CD4-positive, alpha-beta memory T cell (primary cell): Measurements from ENCODE around the gene ATP2B2. TPM values are rescaled to one million over a fixed set of nuclear protein-coding genes. Genes with fewer than 3 reads are reported as not detected.

Experiments
- CTCF ChIA-PET: fragments of 350-600 bp; sonication (Branson Sonifier 250); formaldehyde crosslinking; loops from one replicate; lab custom pipeline; 2021; ENCODE audit warnings: inconsistent platforms; ENCODE audit not compliant: partially characterized antibody; lab: Charles Lee
- POLR2A ChIA-PET: fragments of 350-600 bp; sonication (Branson Sonifier 250); formaldehyde crosslinking; loops from one replicate; lab custom pipeline; 2021; ENCODE audit not compliant: partially characterized antibody; lab: Charles Lee
- DNase-seq, 5 donors: peaks; one replicate each; pipeline versions ENCODE4 v3.0.0 to v3.0.0-alpha.2; 2020 to 2022; ENCODE audit warnings: mixed read lengths in 1 of 5
- H3K27ac ChIP-seq: one replicate; pipeline ENCODE4 v1.7.0; 2013; ENCODE audit warnings: low read depth, low read length
- H3K27me3 ChIP-seq: 2 replicates; pipeline ENCODE4 v1.7.0; 2013; ENCODE audit warnings: mild to moderate bottlenecking, low read length, moderate library complexity; ENCODE audit not compliant: insufficient read depth
- H3K36me3 ChIP-seq: 2 replicates; pipeline ENCODE4 v1.7.0; 2013; ENCODE audit warnings: mild to moderate bottlenecking, low read length, moderate library complexity; ENCODE audit not compliant: insufficient read depth
- H3K4me1 ChIP-seq: 2 replicates; pipeline ENCODE4 v1.7.0; 2013; ENCODE audit warnings: mild to moderate bottlenecking, low read length, moderate library complexity; ENCODE audit not compliant: insufficient read depth
- H3K4me3 ChIP-seq, 2 donors: one replicate each; pipeline ENCODE4 v1.7.0; 2013; ENCODE audit warnings: low read length in 2 of 2, mild to moderate bottlenecking in 1 of 2
- H3K9me3 ChIP-seq, 2 donors: one replicate each; pipeline ENCODE4 v1.7.0; 2013; ENCODE audit warnings: low read length in 2 of 2, control low read depth in 1 of 2; ENCODE audit not compliant: control insufficient read depth in 1 of 2
- H3K27ac Mint-ChIP-seq, 7 donors: one replicate each; pipeline ENCODE4 v1.8.0; 2020 to 2021; ENCODE audit warnings: mixed read lengths in 7 of 7, mild to moderate bottlenecking in 6 of 7, inconsistent platforms in 3 of 7, moderate library complexity in 3 of 7
- H3K27me3 Mint-ChIP-seq, 2 donors: one replicate each; pipeline ENCODE4 v1.8.0; 2020 to 2021; ENCODE audit warnings: mixed read lengths in 2 of 2
- H3K36me3 Mint-ChIP-seq, 2 donors: one replicate each; pipeline ENCODE4 v1.8.0; 2020 to 2021; ENCODE audit warnings: mixed read lengths in 2 of 2, inconsistent platforms in 1 of 2, mild to moderate bottlenecking in 1 of 2
- H3K4me1 Mint-ChIP-seq, 4 donors: one replicate each; pipeline ENCODE4 v1.8.0; 2020 to 2021; ENCODE audit warnings: mixed read lengths in 4 of 4, mild to moderate bottlenecking in 1 of 4
- H3K4me3 Mint-ChIP-seq, 8 donors: one replicate each; pipeline ENCODE4 v1.8.0; 2020 to 2021; ENCODE audit warnings: mixed read lengths in 8 of 8, mild to moderate bottlenecking in 7 of 8, moderate library complexity in 6 of 8, inconsistent platforms in 3 of 8
- H3K9me3 Mint-ChIP-seq, 8 donors: one replicate each; pipeline ENCODE4 v1.8.0; 2020 to 2021; ENCODE audit warnings: mixed read lengths in 8 of 8, mild to moderate bottlenecking in 5 of 8, inconsistent platforms in 3 of 8, moderate library complexity in 1 of 8
- intact Hi-C: fragments of 100-400 bp; cut with micrococcal nuclease; formaldehyde crosslinking; loops from one replicate; pipeline ENCODE4 v1.15.1; 2023
- polyA plus RNA-seq, 2 donors: library from polyadenylated mRNA; unstranded; fragments of 300-500 nt; fragmentation: Illumina TruSeq; gene quantifications; one replicate each; pipeline ENCODE4 v1.2.3, GENCODE V29; 2021
- total RNA-seq, 2 experiments: library from RNA; stranded (reverse); gene quantifications; one replicate each; pipeline ENCODE4 v1.2.3, GENCODE V29; 2021

Gene ATP2B2
- total and polyA plus RNA-seq, 4 experiments from 2014 or later: not detected

- POLR2A ChIA-PET: no interaction called here
- H3K4me1 Mint-ChIP-seq: peaks cover 0 to 5% (median 2%) of the 10 kb centered on the region in 4 donors
- H3K9me3 Mint-ChIP-seq: peaks cover 0 to 1% (median 0%) of the 10 kb centered on the region in 8 donors
- H3K27ac Mint-ChIP-seq: peak overlapping the region in 5 of 7 donors; percentile 5 to 83 (median 55)
- Histone ChIP-seq H3K4me3 (no peak overlapping the region), H3K27me3 (no peaks in the 10 kb centered on the region), H3K9me3 (no peaks in the 10 kb centered on the region), H3K4me1 (no peaks in the 10 kb centered on the region), H3K36me3 (peaks cover 72% of the 10 kb centered on the region), H3K27ac (no peak overlapping the region)
- no peaks in the 10 kb centered on the region for H3K27me3 Mint-ChIP-seq
- intact Hi-C loops: no loop called here
- CTCF ChIA-PET: interaction anchor here (0.6 kb wide), 1 partner anchor 1528 kb away, joined by 3 read pairs; no protein-coding TSS in a partner anchor
- DNase-seq: no peak
- H3K36me3 Mint-ChIP-seq: peaks cover 60 to 87% of the 10 kb centered on the region in 2 donors
- H3K4me3 Mint-ChIP-seq: no peak overlapping the region
Measured at GRCh38 chr3:10309736-10310135, 195.7 kb downstream of the ATP2B2 start.

- no peak for DNase-seq
- H3K4me3 Mint-ChIP-seq: no peak overlapping the region
- Histone ChIP-seq H3K36me3 (peaks cover 72% of the 10 kb centered on the region), H3K4me1 (no peaks in the 10 kb centered on the region), H3K9me3 (no peaks in the 10 kb centered on the region), H3K4me3 (no peak overlapping the region), H3K27me3 (no peaks in the 10 kb centered on the region), H3K27ac (no peak overlapping the region)
- H3K27ac Mint-ChIP-seq: no peak overlapping the region
- CTCF ChIA-PET: no interaction called here
- H3K36me3 Mint-ChIP-seq: peaks cover 58 to 86% of the 10 kb centered on the region in 2 donors
- intact Hi-C loops: no loop called here
- peaks cover 0 to 1% (median 0%) of the 10 kb centered on the region in 8 donors for H3K9me3 Mint-ChIP-seq
- POLR2A ChIA-PET: no interaction called here
- no peaks in the 10 kb centered on the region for H3K27me3 Mint-ChIP-seq
- H3K4me1 Mint-ChIP-seq: peaks cover 0 to 3% (median 1%) of the 10 kb centered on the region in 4 donors
Measured at GRCh38 chr3:10308678-10309077, 196.7 kb downstream of the ATP2B2 start.

GRCh38 chr3:10306156-10306555 is 199.2 kb downstream of the ATP2B2 start:
- no peak for DNase-seq
- POLR2A ChIA-PET: no interaction called here
- peak overlapping the region in 3 of 7 donors; percentile 18 to 76 (median 58) for H3K27ac Mint-ChIP-seq
- intact Hi-C loops: no loop called here
- peaks cover 55 to 83% of the 10 kb centered on the region in 2 donors for H3K36me3 Mint-ChIP-seq
- H3K4me3 ChIP-seq: no peak overlapping the region
- no peak overlapping the region for H3K27ac ChIP-seq
- H3K4me1 Mint-ChIP-seq: peaks cover 0 to 3% (median 1%) of the 10 kb centered on the region in 4 donors
- H3K27me3 Mint-ChIP-seq: no peaks in the 10 kb centered on the region
- no peak overlapping the region for H3K4me3 Mint-ChIP-seq
- H3K4me1 ChIP-seq: no peaks in the 10 kb centered on the region
- H3K9me3 Mint-ChIP-seq: peaks cover 0 to 1% (median 0%) of the 10 kb centered on the region in 8 donors
- CTCF ChIA-PET: no interaction called here
- H3K9me3 ChIP-seq: no peaks in the 10 kb centered on the region
- H3K36me3 ChIP-seq: peaks cover 69% of the 10 kb centered on the region
- no peaks in the 10 kb centered on the region for H3K27me3 ChIP-seq

GRCh38 chr3:10305331-10305902 is 200.0 kb downstream of the ATP2B2 start:
- Histone ChIP-seq H3K4me1 (no peaks in the 10 kb centered on the region), H3K4me3 (no peak overlapping the region), H3K27me3 (no peaks in the 10 kb centered on the region), H3K9me3 (no peaks in the 10 kb centered on the region), H3K36me3 (peaks cover 70% of the 10 kb centered on the region), H3K27ac (no peak overlapping the region)
- DNase-seq: no peak
- Mint-ChIP-seq H3K27ac (peak overlapping the region in 4 of 7 donors; percentile 3 to 18 (median 10)), H3K4me1 (peaks cover 0 to 2% (median under 1%) of the 10 kb centered on the region in 4 donors), H3K9me3 (peaks cover 0 to 1% (median 0%) of the 10 kb centered on the region in 8 donors), H3K4me3 (no peak overlapping the region), H3K36me3 (peaks cover 55 to 83% of the 10 kb centered on the region in 2 donors), H3K27me3 (no peaks in the 10 kb centered on the region)
- ChIA-PET POLR2A (no interaction called here), CTCF (interaction anchor here (0.9 to 1.3 kb wide), 2 partner anchors 15 to 35 kb away, joined by 3 read pairs; partner anchors contain the start of gene SEC13)
- intact Hi-C loops: no loop called here

- Mint-ChIP-seq H3K4me3 (no peak overlapping the region), H3K27me3 (no peaks in the 10 kb centered on the region), H3K9me3 (peaks cover 0 to 1% (median 0%) of the 10 kb centered on the region in 8 donors), H3K4me1 (peaks cover 0 to 2% (median under 1%) of the 10 kb centered on the region in 4 donors), H3K36me3 (peaks cover 54 to 82% of the 10 kb centered on the region in 2 donors), H3K27ac (peak overlapping the region in 1 of 7 donors; percentile 5)
- H3K27ac ChIP-seq: no peak overlapping the region
- ChIA-PET POLR2A (no interaction called here), CTCF (interaction anchor here (0.9 to 1.3 kb wide), 3 partner anchors 10 to 35 kb away, joined by 3 read pairs; partner anchors contain the start of gene SEC13)
- no peak overlapping the region for H3K4me3 ChIP-seq
- DNase-seq: no peak
- intact Hi-C loops: no loop called here
- H3K9me3 ChIP-seq: no peaks in the 10 kb centered on the region
- H3K27me3 ChIP-seq: no peaks in the 10 kb centered on the region
- no peaks in the 10 kb centered on the region for H3K4me1 ChIP-seq
- peaks cover 74% of the 10 kb centered on the region for H3K36me3 ChIP-seq
Measured at GRCh38 chr3:10304905-10305304, 200.5 kb downstream of the ATP2B2 start.

- CTCF ChIA-PET: interaction anchor here (1.2 kb wide), 1 partner anchor 11 kb away, joined by 3 read pairs; no protein-coding TSS in a partner anchor
- H3K4me1 ChIP-seq: no peaks in the 10 kb centered on the region
- no peaks in the 10 kb centered on the region for H3K27me3 Mint-ChIP-seq
- POLR2A ChIA-PET: interaction anchor here (0.9 kb wide), 1 partner anchor 17 kb away, joined by 4 read pairs; the partner anchor contains the start of gene SEC13
- intact Hi-C loops: no loop called here
- H3K27ac ChIP-seq: no peak overlapping the region
- no peaks in the 10 kb centered on the region for H3K27me3 ChIP-seq
- H3K4me1 Mint-ChIP-seq: peaks cover 2 to 11% (median 7%) of the 10 kb centered on the region in 4 donors
- no peak for DNase-seq
- H3K36me3 Mint-ChIP-seq: peaks cover 46 to 85% of the 10 kb centered on the region in 2 donors
- peak overlapping the region in 2 of 7 donors; percentile 42 to 60 for H3K27ac Mint-ChIP-seq
- no peak overlapping the region for H3K4me3 ChIP-seq
- no peak overlapping the region for H3K4me3 Mint-ChIP-seq
- H3K9me3 ChIP-seq: no peaks in the 10 kb centered on the region
- H3K36me3 ChIP-seq: peaks cover 75% of the 10 kb centered on the region
- H3K9me3 Mint-ChIP-seq: no peaks in the 10 kb centered on the region
Measured at GRCh38 chr3:10303785-10304184, 201.6 kb downstream of the ATP2B2 start.

- no peak for DNase-seq
- intact Hi-C loops: no loop called here
- Mint-ChIP-seq H3K4me3 (no peak overlapping the region), H3K27me3 (no peaks in the 10 kb centered on the region), H3K27ac (peak overlapping the region in 2 of 7 donors; percentile 57 to 68), H3K9me3 (no peaks in the 10 kb centered on the region), H3K36me3 (peaks cover 46 to 81% of the 10 kb centered on the region in 2 donors), H3K4me1 (peaks cover 2 to 11% (median 7%) of the 10 kb centered on the region in 4 donors)
- Histone ChIP-seq H3K27me3 (no peaks in the 10 kb centered on the region), H3K27ac (no peak overlapping the region), H3K9me3 (no peaks in the 10 kb centered on the region), H3K36me3 (peaks cover 71% of the 10 kb centered on the region), H3K4me3 (no peak overlapping the region), H3K4me1 (no peaks in the 10 kb centered on the region)
- POLR2A ChIA-PET: interaction anchor here (0.9 kb wide), 1 partner anchor 18 kb away, joined by 4 read pairs; the partner anchor contains the start of gene SEC13
- CTCF ChIA-PET: no interaction called here
Measured at GRCh38 chr3:10303105-10303504, 202.3 kb downstream of the ATP2B2 start.
